Stimulated activated CD4-positive, alpha-beta T cell treated with anti-CD3 and anti-CD28 coated beads, Interleukin-1b, Interleukin-23, amount 100 ng/mL, for 48 hours (primary cell): ENCODE results near the gene CCDC33.
"Not testable (repeated sequence)": the region's sequence is repeated elsewhere in the genome, so short reads cannot be mapped to it uniquely, and the experiment has no call there.

Experiments used
- DNase-seq: peaks from one replicate; pipeline ENCODE4 v3.0.0-alpha.2; 2020

CCDC33 gene

DNA sequence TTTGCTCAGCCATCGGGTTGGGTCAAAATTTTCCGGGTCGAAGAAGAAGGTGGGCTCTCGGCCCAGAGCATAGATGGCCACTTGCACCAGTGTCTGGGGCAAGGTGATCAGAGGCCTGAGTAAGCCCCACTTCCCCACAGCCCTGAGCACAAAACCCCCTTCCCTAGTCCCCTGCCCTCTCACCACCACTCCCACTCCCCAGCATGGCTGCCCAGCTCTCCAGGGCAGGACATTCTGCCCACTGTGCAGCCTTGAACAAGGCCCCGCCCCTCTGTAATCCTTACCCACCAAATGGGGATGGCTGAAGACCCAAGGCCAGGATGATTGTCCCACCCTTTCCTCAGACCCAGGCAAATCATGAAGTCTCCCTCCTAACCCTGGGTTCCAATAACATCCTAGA lies 102.5 kb downstream of the CCDC33 start:
- DNase-seq: no peak

DNA sequence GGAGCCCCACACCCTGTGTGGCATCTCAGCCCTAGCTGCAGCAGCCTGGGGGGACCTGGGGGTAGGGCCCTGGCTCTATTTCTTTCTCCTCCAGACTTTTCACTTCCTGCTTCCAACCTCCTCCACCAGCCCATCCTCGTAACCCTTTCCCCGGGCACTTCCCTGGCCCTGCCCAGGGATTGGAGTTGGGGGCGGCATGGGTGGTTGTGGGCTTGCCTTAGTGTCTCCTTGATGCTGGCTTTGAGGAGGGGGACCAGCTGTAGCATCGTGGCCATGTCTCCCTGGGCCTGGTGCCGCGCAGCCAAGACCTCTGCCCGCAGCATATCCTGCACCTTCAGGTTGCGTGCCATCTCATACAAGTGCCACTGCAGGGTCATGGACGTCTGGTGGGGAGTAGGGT lies 103.2 kb downstream of the CCDC33 start:
- DNase-seq: no peak

DNA sequence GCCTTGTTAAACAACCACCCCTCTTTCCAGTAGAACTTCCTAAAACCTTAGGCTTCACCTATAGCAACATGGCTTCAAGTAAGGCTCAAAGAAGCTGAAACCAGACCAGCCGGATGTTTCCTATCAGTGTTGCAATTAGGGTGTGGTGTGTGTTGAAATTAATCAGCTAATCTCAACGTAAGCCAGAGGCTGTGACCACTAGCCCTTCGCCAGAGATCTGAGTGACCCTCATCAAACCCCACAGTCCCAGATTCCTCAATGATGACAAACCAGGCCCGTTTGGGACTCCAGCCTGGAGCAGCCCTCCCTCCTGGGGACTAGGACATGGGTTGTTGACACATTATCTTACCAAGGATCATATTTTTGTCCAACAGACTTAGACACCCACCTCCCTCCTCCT lies 104.0 kb downstream of the CCDC33 start:
- no peak for DNase-seq

DNA sequence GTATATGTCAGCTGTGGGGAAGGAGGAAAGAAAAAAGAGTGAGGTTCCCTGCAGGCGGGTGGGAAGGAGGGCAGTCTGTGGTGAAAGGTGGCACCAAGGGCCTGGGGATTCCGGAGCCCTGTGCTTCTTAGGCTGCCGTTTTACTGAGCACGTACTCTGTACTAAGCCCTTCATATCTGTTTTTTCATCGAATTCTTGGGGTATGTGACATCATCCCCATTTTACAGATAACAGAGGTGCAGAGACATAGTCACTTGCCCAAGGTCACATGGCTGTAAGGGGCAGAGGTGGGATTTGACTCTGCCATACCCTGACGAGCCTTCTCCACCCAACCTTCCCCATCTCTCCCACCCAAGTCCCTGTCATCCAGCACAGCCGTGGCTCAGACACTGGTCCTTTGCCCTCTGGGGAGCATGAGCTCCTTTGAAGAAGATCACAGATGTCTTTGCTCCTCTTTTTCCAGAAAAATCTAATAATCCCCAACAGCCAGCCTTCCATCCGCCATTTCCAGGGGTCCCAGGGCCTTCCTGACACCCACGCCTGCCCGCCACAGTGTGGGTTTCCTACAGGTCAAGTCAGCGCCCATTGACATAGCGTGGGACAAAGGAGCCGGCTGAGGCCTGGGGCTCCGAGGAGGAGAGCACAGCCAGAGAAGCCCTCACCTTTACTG lies 107.1 kb downstream of the CCDC33 start:
- DNase-seq: no peak

DNA sequence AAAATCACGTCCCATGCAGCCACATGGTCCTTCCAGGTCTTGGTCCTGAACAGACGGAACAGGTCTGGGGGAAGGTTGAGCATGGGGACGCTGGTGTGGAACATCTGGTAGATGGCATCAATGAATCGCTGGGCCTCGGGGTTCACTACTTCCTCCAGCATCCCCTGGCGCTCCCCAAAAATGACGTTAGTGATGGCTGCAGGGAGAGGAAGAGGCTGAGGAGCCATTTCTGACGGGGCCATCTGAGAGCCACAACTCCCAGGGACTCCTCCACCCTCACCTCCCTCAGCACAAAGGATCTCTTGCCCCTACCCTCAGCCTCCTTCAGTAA lies 107.6 kb downstream of the CCDC33 start:
- DNase-seq: no peak

DNA sequence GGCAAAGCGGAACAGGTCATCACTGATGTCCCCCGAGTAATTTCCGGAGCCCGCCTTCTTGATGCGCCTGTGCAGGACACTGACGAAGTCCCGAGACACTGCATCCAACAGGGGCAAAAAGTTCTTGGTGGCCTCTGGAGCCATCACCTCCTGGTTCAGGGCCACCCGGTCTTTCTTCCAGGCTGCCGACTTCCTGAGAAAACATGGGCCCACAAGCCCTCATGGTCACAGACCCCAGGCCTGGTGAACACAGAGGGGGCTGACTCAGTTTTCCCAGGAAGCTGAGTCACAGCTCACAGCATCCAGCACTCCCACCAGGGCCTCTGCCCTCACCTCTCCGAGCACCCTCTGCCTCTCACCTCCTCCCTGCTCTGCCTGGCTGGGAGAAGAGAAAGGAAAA lies 108.9 kb downstream of the CCDC33 start:
- DNase-seq: peak; percentile 13

DNA sequence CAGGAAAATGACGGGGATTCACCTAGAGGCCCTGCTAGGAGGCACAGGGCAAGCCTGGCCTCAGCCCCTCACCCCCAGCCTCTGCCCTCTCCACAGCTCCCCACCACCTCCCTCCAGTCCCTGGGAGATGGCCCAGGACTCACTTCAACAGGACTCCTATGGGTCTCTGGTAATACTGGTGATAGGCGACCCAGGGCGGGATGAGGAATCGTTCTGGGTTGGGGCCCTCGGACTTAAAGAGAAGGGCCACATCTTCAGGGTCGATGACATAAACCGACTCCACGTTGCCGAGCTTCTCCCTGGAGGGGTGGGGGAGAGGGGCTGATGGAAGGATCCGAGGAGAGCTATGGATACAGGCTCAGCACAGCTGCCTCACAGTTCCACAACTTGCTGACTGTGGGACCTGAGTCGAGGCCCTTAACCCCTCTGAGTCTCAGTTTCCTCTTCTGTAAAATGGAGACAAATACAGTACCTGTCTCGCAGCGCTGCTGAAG lies 111.7 kb downstream of the CCDC33 start:
- DNase-seq: no peak

DNA sequence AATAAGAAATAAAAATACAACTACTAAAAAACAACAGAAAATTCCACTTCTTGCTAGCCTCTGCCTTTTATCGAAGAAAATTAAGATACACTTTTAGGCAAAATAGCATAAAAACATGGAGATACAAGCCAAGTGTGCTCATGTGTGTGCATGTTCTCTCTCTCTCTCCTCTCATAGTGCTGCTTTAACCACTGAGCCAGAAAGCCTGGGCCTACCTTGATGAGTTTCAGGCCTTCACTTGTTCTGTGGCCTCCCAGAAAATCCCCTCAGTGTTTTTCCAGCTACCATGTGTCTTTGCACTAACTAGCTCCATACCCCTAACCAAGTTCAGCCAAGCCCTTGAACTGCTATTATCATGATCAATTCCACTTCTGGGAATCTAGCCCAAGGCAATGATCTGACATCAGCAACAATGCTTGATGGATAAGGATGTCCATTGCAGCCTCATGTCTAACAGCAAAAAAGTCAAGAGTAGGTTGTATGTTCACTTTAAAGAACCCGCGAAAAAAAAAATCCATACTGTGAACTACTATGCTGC lies 113.2 kb downstream of the CCDC33 start:
- no peak for DNase-seq

DNA sequence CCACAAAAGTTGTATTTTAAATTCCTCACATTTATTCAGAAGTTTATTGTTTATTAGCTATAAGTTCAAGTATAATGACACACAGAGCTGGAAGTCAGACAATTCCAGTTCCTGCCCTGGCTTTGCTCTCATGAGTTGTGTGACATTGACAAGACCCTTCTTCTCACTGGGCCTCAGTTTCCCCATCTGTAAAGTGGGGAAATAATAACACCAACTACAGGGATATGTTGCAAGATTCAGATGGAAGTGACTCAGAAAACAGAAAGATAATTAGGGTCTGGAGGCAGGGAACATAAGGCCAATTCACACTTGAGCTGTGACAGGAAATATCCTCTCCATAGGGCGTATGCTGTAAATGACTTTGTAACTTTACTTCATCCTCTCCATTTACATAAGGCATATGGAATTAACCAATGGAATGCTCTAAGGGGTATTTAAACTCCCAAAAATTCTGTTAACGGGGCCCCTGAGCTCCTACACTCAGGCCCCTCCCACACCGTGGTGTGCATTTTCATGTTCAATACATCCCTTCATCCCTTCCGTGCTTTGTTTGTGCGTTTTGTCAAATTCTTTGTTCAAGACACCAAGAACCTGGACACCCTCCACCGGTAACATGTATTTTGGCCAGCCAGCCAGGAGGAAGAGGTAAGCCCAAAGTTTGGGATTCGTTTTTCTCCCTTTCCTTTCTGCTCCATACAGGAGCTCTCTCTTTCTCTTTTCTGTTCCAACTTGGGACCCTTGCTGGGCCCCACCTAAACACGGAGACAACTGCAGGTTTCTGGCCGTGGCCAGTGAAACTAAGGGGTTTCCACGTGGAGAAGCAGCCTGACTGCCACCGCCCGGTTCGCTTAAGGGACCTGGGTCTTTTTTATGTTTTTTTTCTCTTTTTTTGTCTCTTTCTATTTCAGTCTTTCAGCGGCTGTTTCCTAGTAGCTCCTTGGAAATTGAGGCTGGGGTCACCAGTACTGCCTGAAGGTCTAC lies 114.5 kb downstream of the CCDC33 start:
- no peak for DNase-seq

DNA sequence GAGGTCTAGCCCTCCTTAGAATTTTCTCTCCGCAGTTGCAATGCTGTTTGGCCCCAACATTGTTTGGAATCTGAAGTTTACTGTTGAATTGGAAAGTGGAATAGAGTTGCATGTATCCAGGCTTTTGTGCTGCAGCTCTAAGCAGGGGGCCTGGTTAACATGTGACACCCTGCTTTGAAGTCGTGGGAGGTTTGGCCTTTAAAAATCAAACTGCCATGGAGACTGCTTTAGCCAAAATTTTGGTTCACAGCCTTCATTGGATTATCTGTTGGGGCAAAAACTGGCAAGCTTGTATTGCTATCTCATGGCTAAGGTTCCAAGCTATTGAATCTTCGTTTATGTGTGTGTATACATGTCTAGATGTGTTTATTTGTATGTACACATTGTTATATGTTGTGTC lies 115.5 kb downstream of the CCDC33 start:
- no peak for DNase-seq

DNA sequence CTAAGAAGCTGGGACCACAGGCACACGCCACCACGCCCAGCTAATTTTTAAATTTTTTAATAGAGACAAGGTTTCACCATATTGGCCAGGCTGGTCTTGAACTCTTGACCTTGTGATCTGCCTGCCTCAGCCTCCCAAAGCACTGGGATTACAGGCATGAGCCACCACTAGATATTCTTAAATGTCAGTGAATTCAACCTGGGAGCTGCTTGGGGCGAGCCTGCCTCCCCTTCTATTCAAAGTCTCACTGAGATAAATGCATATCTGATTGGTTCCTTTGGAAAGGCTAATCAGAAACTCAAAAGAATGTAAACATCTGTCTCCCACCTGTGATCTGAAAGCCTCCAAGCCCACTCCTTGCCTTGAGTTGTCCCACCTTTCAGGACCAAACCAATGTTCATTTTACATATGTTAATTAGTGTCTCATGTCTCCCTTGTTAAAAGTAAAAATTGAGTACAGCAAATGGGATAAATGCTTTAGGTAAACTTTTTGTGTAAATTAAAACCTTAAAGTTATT lies 116.3 kb downstream of the CCDC33 start:
- no peak for DNase-seq

DNA sequence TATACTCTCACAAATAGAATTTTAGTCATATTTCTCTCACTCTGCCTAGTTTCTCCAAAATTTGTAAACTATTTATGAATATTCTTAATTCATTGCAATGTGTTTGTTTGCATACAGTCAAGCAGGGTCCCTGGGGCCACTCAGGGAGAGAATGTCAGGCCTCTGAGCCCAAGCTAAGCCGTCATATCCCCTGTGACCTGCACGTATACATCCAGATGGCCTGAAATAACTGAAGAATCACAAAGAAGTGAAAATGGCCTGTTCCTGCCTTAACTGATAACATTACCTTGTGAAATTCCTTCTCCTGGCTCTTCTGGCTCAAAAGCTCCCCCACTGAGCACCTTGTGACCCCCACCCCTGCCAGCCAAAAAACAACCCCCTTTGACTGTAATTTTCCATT lies 117.9 kb downstream of the CCDC33 start:
- DNase-seq: not testable (repeated sequence)

DNA sequence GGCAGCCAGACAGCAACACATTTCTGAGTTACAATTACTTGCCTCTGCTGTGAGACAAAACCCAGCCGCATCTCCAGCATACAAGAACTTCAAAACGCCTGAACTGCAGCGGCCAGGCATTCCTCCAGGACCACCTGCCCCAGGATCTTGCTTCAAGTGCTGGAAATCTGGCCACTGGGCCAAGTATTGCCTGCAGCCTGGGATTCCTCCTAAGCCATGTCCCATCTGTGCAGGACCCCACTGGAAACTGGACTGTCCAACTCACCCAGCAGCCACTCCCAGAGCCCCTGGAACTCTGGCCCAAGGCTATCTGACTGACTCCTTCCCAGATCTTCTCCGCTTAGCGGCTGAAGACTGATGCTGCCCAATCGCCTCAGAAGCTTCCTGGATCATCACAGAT lies 119.9 kb downstream of the CCDC33 start:
- not testable (repeated sequence) for DNase-seq

DNA sequence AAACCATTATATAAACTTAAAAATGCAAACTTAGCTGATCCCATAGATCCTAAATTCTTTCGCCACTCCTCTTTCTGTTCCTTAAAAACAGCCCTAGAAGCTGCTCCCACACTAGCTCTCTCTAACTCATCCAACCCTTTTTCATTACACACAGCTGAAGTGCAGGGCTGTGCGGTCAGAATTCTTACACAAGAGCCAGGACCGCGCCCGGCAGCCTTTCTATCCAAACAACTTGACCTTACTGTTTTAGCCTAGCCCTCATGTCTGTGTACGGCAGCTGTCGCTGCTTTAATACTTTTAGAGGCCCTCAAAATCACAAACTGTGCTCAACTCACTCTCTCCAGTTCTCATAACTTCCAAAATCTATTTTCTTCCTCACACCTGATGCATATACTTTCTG lies 121.4 kb downstream of the CCDC33 start:
- DNase-seq: not testable (repeated sequence)

DNA sequence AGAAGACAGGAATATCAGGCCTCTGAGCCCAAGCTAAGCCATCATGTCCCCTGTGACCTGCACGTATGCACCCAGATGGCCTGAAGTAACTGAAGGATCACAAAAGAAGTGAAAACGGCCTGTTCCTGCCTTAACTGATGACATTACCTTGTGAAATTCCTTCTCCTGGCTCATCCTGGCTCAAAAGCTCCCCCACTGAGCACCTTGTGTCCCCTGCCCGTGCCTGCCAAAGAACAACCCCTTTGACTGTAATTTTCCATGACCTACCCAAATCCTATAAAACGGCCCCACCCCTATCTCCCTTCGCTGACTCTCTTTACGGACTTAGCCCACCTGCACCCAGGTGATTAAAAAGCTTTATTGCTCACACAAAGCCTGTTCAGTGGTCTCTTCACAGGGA lies 123.2 kb downstream of the CCDC33 start:
- not testable (repeated sequence) for DNase-seq

DNA sequence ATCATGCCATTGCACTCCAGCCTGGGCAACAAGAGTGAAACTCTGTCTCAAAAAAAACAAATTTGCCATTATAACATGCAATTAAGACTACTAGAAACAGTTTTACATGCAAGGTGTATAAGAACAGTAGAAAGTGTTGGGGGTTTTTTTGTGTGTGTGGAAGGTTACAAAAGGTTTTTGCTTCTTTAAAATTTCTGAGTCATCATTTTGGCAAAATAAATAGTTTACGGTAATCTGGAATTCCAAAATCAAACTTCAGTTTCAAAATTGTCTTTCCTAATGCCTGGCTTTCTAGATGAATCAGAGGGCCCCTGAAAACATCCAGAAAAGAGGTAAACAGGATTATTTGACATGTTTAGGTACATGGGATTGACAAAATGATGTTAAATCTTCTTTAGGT lies 124.7 kb downstream of the CCDC33 start:
- DNase-seq: not testable (repeated sequence)

DNA sequence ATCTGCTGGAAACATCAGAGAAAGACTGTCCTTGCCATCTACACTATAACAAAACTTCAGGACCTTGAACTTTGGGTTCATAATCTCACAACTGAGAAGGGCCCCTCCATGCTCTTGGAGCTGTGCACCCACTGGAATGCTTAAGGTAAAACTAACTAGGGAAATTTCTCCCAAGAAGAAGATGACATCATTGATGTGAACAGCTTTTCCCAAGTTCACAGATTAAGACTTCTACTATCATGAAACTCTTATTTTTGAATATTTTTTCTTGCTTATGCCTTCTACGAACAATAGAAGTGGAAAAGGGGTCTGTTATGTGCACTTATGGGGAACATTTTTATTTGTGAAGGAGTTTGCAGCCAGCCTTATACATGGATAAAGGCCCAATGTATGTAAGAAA lies 126.4 kb downstream of the CCDC33 start:
- no peak for DNase-seq

DNA sequence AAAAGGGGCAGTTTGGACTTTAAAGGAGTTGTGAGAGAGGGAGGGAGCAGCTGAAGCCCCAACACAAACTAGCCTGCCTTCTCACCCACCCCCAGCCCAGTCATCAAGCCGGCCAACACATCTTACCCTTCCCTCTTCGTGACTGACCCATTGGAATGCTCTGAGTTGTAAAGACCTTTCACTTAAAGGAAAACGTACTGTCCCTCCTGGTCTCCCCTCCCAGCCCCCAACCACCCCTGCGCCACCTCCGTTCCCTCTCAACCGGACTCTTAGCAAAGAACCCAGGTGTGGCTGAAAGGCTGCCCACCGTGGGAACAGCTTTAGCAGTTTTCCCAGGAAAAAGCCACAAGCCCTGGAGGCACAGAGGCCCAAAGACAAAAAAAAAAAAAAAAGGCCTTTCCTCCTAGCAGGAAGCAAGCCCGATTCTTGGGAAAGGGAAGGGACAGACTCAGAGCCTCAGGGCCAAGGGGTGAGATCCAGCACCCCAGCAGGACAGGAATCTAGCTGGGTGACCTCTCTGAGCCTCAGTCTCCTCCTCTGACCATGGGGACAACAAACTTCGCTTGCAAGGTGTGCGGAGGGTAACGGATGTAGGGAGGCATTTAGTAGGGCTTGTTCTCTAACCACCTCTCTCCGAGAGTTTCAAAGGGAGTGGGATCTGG lies 128.9 kb downstream of the CCDC33 start:
- DNase-seq: no peak

DNA sequence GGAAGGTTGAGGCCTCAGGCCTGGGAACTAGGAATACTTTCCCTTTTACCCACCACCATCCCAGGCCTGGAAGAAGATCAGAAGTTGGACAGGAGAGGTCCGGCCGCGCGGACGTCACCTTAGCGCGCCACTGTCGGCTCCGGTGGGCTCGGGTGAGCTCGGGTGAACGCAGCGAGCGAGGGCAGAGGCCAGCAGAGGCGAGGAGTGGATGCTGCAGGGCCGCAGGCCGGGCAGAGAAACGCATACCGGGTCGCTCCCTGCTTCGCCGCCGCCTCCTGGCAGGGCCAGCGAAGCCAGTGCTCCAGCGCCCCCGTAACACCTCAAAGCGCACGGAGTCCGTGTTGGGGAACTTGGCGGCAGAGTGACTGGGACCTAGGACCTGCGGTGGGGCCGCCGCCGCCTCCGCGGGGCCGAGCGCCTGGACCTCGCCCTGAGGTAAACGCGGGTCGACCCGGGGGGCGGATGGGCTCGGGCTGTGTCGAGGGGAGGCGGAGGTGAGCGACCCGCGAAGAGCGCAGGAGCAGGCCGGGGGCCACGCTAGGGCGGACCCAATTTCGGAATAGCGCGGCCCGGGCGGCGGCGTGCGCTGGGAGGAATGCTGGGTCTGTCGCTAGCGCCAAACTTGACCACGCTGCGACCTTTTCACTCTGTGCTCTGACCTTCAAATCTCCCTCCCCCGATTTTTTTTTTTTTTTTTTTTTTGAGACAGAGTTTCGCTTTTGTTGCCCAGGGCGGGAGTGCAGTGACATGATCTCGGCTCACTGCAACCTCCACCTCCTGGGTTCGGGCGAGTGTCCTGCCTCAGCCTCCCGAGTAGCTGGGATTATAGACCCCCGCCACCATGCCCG lies 129.7 kb downstream of the CCDC33 start:
- DNase-seq: no peak

DNA sequence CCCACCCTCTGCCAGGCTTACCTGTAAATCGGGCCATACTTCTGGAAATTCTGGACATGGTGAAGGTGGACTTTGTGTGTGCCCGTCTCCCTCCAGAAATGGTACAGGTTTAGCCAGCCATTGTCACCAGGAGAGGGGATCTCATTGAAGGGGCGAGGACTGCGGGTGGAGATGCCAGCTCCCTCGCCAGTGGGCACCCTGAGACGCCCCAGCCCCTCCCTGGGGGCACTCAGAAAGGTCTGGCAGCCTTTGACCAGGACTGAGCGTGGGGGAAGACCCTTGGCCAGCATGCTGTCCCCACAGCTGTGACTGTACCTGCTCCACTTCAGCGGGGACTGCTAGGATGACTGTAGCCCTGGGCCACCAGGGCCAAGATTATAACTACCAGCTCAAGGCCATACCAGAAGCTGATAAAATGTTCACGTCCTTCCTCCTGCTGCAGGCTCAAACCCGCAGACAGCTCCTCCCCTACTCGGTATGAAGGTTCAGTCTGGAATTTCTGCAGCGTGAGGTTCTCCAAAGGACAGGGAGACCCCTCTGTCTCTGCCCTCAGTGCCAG lies 131.2 kb downstream of the CCDC33 start, which contains the start of gene CYP11A1:
Gene CYP11A1 (minus strand): TSS at position 351 of the 559 bp plus-strand sequence. CDS start 61 bp downstream, at position 290.
- DNase-seq: no peak

DNA sequence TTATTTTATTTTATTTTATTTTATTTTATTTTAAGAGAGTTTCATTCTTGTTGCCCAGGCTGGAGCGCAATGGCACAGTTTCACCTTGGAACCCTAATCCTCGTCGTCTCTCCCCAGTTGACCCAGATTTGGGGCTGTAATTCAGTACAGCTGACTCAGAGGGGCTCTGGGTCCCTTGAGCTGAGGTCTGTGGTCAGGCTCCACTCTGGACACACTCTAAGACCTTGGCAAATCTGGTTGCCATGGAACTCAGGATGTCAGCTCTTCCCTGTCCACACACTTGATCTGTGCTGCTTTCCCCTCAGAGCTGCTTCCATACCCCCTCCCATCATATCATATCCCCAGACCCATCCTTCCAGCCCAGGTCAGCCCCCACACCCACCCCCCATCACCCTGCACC lies 132.0 kb downstream of the CCDC33 start:
- no peak for DNase-seq
